ENCODE results near the gene RBP3.

RBP3 gene

GRCh38 chr10:47348138-47348651 is at the start of gene RBP3:
Gene RBP3 (plus strand): TSS chr10:47348363. CDS start chr10:47348485, 122 bp downstream.
- TF ChIP-seq JUND (IDR thresholded peaks at IDR 0.05; ENCODE audit: low read depth) = no peak
- DNase-seq (ENCODE audit: low read depth in 1 of 2, low spot score in 1 of 2) = no peak
- in situ Hi-C loops (cut with HindIII; ENCODE audit: low pct_unique_long_range_greater_than_20kb, low sequenced_read_pairs) = no loop called here

DNA sequence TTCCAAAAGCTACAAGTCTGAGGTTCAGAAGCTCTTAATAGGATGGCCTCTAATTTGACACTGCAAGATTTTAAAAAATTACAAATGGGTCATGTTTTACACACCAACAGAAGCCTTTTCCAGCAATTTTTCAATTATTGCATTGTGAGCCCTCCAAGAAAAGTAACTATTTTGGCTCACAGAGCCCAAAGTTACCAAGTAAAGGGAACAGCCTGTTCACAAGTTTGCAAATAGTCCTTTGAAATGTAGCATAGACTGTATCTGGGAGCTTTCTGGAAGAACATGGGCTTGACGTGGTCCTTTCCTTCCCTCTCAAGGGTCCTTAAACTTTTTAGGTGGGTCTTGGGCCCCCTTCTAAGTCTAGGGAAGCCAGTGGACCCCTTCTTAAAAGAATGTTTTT is 49.4 kb upstream of the RBP3 start:
- in situ Hi-C loops (cut with HindIII; ENCODE audit: low pct_unique_long_range_greater_than_20kb, low sequenced_read_pairs) = no loop called here
- no peak for DNase-seq (ENCODE audit: low read depth in 1 of 2, low spot score in 1 of 2)

DNA sequence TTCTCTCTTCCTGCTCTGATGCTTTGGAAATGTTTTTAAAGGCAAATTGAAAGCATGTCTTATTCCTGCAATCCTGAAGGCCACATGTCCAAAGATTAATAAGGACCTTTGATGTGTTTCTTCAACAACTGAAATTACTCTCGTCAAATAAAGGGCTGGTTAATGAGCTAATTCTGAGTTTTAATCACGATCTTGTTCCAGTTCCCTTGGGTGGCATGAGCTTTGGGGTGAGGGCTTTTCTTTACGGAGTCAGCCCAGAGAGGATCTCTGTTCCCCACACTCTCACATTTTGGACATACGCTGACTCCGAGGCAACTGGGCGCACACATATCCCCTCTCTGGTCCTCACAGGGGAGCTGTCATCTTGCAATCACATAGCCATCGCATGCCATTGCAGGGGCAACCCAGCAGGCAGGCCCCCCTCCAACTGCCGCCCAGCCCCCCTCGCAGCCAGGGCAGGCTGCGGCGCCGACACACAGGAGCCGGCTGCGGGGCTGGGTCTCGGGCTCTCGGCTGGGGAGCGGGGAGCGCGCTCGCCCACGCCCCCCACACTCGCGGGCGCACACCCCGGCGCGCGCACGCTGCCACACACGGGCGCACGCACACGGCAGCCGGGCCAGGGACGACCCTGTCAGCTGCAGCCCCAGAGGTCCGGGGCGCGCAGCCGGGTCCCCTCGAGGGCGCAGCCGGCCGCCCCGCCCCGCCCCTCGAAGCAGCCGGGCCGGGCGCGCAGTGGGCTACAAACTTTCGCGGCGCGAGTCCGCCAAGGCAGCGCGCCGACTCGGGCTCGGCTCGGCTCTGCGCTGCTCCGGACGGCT is 48.3 kb upstream of the RBP3 start, which contains the start of gene GDF10:
Gene GDF10 (plus strand): TSS at position 587 of the 818 bp plus-strand sequence. CDS start 455 bp downstream, outside the sequence.
- in situ Hi-C loops (cut with HindIII; ENCODE audit: low pct_unique_long_range_greater_than_20kb, low sequenced_read_pairs) = no loop called here
- DNase-seq (ENCODE audit: low read depth in 1 of 2, low spot score in 1 of 2) = no peak
- no peak for TF ChIP-seq JUND (IDR thresholded peaks at IDR 0.05; ENCODE audit: low read depth)

More for the DNA sequence above, 49.4 kb upstream of the RBP3 start:
- TF ChIP-seq JUND (IDR thresholded peaks at IDR 0.05; ENCODE audit: low read depth) = no peak

- DNase-seq (ENCODE audit: low read depth in 1 of 2, low spot score in 1 of 2) = no peak
- in situ Hi-C loops (cut with HindIII; ENCODE audit: low pct_unique_long_range_greater_than_20kb, low sequenced_read_pairs) = no loop called here
- no peak for TF ChIP-seq JUND (IDR thresholded peaks at IDR 0.05; ENCODE audit: low read depth)
These were observed 47.7 kb upstream of the RBP3 start for GRCh38 chr10:47300429-47300931.

DNA sequence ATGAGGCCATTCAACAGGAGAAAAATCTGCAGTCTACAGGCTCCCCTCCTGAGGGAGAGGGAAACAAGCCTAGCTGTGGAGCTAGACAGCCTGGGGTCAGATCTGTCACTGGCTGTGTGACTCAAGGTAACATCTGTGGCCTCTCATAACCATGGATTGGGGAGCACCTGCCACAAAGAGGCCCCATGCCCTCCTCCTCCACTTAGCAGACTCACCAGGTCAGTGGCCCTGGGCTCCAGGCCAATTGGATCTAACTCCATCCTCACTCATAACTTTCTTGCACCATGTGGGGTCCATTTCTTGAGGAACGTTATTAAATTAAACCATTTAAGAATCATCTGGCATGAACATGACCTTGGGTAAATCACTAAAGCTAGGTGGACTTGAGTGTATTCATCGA is 46.3 kb upstream of the RBP3 start:
- in situ Hi-C loops (cut with HindIII; ENCODE audit: low pct_unique_long_range_greater_than_20kb, low sequenced_read_pairs) = no loop called here

DNA sequence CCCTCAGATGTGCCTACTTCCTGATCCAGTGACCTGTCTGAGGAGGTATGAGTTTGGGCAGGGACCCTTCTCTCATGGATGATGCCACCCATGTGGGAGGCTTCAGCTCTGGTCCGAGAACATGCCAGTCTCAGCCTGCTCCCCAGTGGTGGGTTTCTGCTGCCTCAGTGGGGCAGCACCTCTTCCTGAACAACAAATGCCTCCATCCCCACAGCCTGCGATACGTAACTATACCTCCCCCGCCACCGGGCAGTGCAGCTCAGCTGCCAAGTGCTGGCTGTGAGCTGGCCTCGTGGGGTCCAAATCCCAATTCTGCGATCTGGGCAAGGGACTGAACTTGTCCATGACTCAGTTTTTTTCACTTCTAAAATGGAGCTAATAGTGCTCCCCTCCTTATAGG is 45.1 kb upstream of the RBP3 start:
- in situ Hi-C loops (cut with HindIII; ENCODE audit: low pct_unique_long_range_greater_than_20kb, low sequenced_read_pairs) = no loop called here
- TF ChIP-seq JUND (IDR thresholded peaks at IDR 0.05; ENCODE audit: low read depth) = no peak
- DNase-seq (ENCODE audit: low read depth in 1 of 2, low spot score in 1 of 2) = no peak

More for the DNA sequence above, 46.3 kb upstream of the RBP3 start:
- DNase-seq (ENCODE audit: low read depth in 1 of 2, low spot score in 1 of 2) = no peak
- TF ChIP-seq JUND (IDR thresholded peaks at IDR 0.05; ENCODE audit: low read depth) = no peak

DNA sequence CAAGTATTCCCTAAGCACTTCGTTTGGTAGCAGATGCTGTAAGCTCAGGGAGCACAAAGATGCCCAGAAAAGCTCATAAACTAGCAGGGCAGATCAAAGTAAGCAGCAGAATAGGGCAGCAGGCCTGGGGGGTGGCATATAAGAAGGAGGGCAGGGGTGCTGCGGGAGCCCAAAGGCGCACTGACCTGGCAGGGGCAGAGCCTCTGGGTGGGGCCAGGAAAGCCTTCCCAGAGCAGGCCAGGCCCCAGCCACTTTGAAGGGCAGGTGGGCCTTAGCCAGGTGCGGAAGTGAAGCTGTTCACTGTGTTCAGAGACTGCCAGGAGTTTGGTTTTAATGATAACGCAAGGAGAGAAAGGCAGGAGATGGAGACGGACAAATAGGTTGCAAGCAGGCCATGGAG is 44.3 kb upstream of the RBP3 start:
- DNase-seq (ENCODE audit: low read depth in 1 of 2, low spot score in 1 of 2) = no peak
- TF ChIP-seq JUND (IDR thresholded peaks at IDR 0.05; ENCODE audit: low read depth) = no peak
- in situ Hi-C loops (cut with HindIII; ENCODE audit: low pct_unique_long_range_greater_than_20kb, low sequenced_read_pairs) = no loop called here

DNA sequence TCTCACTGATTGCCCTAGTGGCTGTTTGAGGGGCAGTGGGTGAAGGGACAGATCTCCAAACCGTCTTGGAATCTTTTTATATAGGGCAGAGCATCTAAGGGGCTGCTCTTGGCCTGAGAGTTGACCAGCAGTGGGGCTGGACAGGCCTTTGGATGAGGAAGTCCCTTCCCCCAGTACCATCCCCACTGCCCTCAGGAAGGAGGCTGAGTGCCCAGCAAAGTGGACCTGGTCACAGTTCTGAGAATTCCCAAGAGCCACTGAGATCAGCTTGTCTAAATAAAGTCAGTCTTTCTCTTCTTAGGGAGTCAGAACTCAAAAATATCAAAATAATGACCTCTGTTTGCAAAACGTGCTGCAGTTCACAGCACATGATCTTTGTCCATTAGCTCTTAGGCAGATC is 42.6 kb upstream of the RBP3 start:
- no peak for TF ChIP-seq JUND (IDR thresholded peaks at IDR 0.05; ENCODE audit: low read depth)
- in situ Hi-C loops (cut with HindIII; ENCODE audit: low pct_unique_long_range_greater_than_20kb, low sequenced_read_pairs) = no loop called here
- no peak for DNase-seq (ENCODE audit: low read depth in 1 of 2, low spot score in 1 of 2)

- no peak for DNase-seq (ENCODE audit: low read depth in 1 of 2, low spot score in 1 of 2)
- in situ Hi-C loops (cut with HindIII; ENCODE audit: low pct_unique_long_range_greater_than_20kb, low sequenced_read_pairs) = no loop called here
- no peak for TF ChIP-seq JUND (IDR thresholded peaks at IDR 0.05; ENCODE audit: low read depth)
These were observed 41.6 kb upstream of the RBP3 start for GRCh38 chr10:47306387-47307210.

DNA sequence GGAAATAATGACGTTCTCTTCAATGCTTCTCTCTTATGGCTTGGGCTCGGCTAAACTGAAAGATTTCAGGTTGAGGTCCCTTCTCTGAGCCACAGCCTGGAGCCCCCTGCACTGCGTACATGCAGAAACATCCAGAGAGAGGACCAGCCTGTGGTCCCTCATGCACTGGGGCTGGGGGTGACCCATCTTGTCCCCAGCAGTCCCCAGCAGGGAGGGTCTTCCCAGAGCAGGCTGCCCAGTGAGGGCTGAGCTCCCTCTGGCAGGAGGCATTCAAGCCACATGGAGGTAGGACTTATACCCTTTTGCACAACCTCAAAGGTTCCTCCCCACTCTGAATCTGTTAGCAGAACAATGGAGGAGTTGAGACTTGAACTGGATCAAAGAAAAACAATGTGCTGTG is 40.8 kb upstream of the RBP3 start:
- DNase-seq (ENCODE audit: low read depth in 1 of 2, low spot score in 1 of 2) = no peak
- no peak for TF ChIP-seq JUND (IDR thresholded peaks at IDR 0.05; ENCODE audit: low read depth)
- in situ Hi-C loops (cut with HindIII; ENCODE audit: low pct_unique_long_range_greater_than_20kb, low sequenced_read_pairs) = no loop called here

GRCh38 chr10:47308775-47309174 is 39.4 kb upstream of the RBP3 start:
- DNase-seq (ENCODE audit: low read depth in 1 of 2, low spot score in 1 of 2) = no peak
- in situ Hi-C loops (cut with HindIII; ENCODE audit: low pct_unique_long_range_greater_than_20kb, low sequenced_read_pairs) = no loop called here
- no peak for TF ChIP-seq JUND (IDR thresholded peaks at IDR 0.05; ENCODE audit: low read depth)

DNA sequence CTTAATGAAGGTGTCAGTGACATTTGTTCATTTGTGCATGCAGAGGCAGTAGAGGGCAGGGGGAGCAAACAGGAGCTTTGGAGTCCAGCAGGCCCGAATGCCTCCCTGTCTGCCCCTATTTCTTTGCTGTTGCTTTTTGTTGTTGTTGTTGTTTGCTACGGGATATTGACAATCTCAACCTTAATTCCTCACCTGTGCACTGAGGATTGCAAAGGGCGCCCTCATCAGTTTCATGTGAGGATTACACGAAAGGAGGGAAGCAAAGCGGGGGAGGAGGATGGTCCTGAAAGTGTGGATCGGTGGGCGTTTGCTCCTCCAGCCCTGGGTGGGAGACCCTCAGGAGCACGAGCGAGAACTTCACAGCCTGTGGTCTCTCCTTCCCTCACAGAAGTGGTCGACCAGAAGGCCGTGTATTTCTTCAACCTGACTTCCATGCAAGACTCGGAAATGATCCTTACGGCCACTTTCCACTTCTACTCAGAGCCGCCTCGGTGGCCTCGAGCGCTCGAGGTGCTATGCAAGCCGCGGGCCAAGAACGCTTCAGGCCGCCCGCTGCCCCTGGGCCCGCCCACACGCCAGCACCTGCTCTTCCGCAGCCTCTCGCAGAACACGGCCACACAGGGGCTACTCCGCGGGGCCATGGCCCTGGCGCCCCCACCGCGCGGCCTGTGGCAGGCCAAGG is 38.6 kb upstream of the RBP3 start:
- in situ Hi-C loops (cut with HindIII; ENCODE audit: low pct_unique_long_range_greater_than_20kb, low sequenced_read_pairs) = no loop called here
- TF ChIP-seq JUND (IDR thresholded peaks at IDR 0.05; ENCODE audit: low read depth) = no peak
- peak in 1 of 2 experiments; percentile 25 for DNase-seq (ENCODE audit: low read depth in 1 of 2, low spot score in 1 of 2)

Data from T47D (cell line).